Rectal smooth muscle tissue (tissue), 1 donor: ENCODE results near the gene TSHZ3.

Experiments used
- H3K27ac ChIP-seq: one replicate; pipeline ENCODE4 v1.7.0; 2013; ENCODE audit warnings: low read depth, low read length, inconsistent platforms
- H3K27me3 ChIP-seq: one replicate; pipeline ENCODE4 v1.7.0; 2013; ENCODE audit warnings: low read length; ENCODE audit not compliant: control insufficient read depth, insufficient read depth
- H3K36me3 ChIP-seq: one replicate; pipeline ENCODE4 v1.7.0; 2013; ENCODE audit warnings: low read length; ENCODE audit not compliant: control insufficient read depth, insufficient read depth
- H3K4me1 ChIP-seq: one replicate; pipeline ENCODE4 v1.7.0; 2013; ENCODE audit warnings: low read length; ENCODE audit not compliant: control insufficient read depth, insufficient read depth
- H3K4me3 ChIP-seq: one replicate; pipeline ENCODE4 v1.7.0; 2013; ENCODE audit warnings: low read length
- H3K9ac ChIP-seq: one replicate; pipeline ENCODE4 v1.7.0; 2013; ENCODE audit warnings: low read length

The TSHZ3 gene

DNA sequence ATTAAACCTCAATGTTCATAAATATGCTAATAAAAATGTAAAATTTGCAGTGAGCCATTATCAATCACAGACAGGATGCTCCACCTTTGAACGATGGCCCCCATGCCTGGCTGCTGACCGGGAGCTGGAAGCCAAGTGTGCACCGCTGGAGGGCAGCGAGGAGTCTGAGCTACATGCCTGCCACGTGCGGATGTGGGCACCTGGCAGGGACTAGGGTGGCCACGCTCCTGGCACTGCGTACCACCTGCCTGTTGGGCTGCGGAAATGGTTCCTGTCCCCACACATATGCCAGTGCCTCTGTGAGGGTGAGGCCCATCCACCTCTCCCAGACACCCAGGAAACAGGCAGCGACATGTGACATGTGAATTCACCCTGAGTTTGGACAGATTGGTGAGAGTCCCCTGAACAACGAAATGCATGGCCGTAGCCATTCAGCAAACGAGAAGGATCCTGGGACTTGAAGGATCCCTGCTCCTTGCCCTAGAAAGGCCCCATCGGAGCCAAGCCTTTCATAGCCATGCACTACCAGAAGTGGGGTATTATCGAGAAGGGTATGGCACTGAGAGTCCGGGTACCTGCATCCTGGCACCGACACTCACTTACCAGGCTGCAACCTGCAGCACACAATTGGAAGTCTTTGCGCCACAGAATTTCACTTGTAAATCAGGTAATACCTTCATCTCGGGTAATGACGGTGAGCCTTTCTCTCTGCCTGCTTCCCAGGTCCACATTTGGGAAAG, 35.8 kb downstream of the TSHZ3 start:
- Histone ChIP-seq H3K4me1 (peaks cover 23% of the 10 kb centered on the region), H3K9ac (no peak overlapping the region), H3K4me3 (no peak overlapping the region), H3K27ac (no peak overlapping the region), H3K27me3 (no peaks in the 10 kb centered on the region), H3K36me3 (no peaks in the 10 kb centered on the region)

GRCh38 chr19:31312677-31313244, 36.5 kb downstream of the TSHZ3 start:
- Histone ChIP-seq H3K27me3 (no peaks in the 10 kb centered on the region), H3K27ac (no peak overlapping the region), H3K4me1 (peaks cover 20% of the 10 kb centered on the region), H3K9ac (no peak overlapping the region), H3K4me3 (no peak overlapping the region), H3K36me3 (no peaks in the 10 kb centered on the region)

DNA sequence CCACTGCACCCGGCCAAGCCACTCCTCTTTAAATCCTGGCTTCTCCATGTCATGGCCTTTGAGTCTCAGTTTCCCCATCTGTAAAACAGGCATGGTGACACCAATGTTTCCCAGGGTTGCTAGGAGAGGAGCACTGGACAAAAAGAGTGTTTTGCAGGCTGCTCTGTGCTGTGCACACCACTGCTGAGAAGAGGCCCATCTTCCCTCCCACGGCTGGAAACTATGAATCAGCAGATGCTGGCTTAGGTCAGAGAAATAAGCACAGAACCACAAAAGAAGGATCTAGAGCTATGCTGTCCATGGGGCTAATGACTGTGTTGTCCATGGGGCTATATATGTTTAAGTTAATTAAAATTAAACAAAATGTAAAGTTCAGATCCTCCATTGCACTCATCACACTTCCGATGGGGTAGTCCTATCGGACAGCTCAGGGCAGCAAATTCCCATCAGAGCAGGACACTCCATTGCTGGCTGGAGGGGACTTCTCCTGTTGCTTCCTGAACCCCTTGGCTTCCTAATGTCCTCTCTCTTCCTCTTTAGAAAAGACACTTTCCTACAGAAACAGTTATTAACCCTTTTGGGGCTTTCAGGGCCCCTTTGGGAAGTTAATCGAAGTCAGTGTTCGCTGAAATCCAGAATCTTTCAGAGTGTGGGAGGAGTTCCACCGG, 37.1 kb downstream of the TSHZ3 start:
- Histone ChIP-seq H3K36me3 (no peaks in the 10 kb centered on the region), H3K27me3 (no peaks in the 10 kb centered on the region), H3K4me3 (no peak overlapping the region), H3K9ac (no peak overlapping the region), H3K27ac (no peak overlapping the region), H3K4me1 (peaks cover 15% of the 10 kb centered on the region)

DNA sequence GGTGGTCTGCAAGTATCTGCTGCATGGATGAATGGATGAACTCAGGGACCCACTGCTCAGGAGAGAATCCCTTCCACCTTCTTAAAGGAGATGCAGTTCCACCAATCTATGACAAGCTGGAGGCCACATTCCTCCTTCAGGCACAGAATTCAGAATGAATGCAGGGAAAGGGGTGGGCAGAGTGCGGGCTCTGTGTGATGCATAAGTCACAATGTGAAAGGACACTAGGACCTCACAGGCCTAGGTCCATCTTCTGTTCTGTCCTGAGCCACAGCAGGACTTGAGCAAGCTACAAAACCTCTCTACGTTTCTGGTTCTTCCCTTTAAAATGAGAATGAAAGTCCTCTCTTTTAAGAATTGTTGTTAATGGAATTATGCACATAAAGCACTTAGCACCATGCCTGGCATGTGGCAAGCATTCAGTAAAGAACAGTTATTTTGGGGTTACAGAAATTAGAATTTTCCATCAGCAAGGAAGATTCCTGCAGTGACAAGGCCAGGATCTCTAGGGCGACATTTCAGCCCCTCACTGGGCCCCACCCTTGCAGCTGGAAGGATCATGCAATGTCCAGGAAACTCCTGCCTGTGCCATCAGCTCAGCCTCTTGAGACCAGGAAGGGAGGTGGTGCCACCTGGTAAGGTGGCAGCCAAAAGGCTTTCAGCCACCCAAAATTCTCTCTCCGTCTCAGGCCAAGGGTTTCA, 38.7 kb downstream of the TSHZ3 start:
- H3K27ac ChIP-seq: no peak overlapping the region
- H3K9ac ChIP-seq: no peak overlapping the region
- no peaks in the 10 kb centered on the region for H3K27me3 ChIP-seq
- H3K4me3 ChIP-seq: no peak overlapping the region
- H3K36me3 ChIP-seq: no peaks in the 10 kb centered on the region
- peaks cover 10% of the 10 kb centered on the region for H3K4me1 ChIP-seq

DNA sequence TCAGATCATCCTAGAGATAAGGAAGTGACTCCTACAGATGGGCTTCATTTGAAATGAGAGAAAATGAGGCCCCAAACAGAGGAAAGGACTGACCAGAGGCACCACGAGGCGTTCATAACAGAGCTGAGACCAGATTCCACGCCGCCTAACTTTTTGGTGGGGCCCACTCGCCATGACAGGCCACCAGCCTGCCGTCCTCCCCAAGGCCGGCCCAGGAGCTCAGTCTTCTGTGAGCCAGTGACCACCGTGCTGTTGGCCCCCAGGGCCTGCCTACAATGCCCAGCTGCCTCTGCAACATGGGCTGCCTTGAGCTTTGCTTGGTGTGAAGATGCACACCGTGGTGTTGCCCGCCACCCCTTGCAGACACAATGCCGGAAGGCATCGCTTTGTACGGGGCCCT, 40.5 kb downstream of the TSHZ3 start:
- H3K9ac ChIP-seq: no peak overlapping the region
- no peaks in the 10 kb centered on the region for H3K27me3 ChIP-seq
- no peaks in the 10 kb centered on the region for H3K36me3 ChIP-seq
- H3K4me3 ChIP-seq: no peak overlapping the region
- peaks cover 10% of the 10 kb centered on the region for H3K4me1 ChIP-seq
- H3K27ac ChIP-seq: no peak overlapping the region

DNA sequence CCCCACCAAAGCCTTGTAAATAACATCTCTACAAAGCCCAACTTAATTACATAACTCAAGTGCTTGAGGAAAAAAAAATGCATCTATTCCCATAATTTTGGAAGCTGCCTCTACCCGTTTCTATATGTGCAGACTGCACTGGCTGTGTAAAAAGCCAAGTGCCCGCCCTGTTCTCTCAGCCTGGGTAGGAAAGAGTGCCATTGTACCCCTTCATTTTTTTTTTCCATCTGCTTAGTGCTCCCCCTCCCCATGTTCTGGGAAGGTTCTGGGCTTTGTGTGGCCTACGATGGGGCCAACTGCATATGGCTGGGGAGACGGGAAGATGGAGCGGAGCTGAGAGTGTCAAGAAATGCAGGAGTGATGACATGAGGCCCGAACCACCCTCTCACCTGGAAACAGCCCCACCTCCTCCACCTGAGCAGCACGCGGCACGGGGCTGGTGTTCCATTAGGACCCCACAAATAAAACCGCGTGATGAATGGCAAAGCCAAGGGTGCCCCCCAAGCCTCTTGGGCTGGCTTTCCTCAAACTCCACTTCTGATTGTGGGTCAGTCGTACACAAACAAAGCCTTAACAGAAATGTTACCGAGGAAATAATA, 42.1 kb downstream of the TSHZ3 start:
- no peak overlapping the region for H3K4me3 ChIP-seq
- peaks cover 4% of the 10 kb centered on the region for H3K4me1 ChIP-seq
- no peaks in the 10 kb centered on the region for H3K27me3 ChIP-seq
- no peaks in the 10 kb centered on the region for H3K36me3 ChIP-seq
- no peak overlapping the region for H3K27ac ChIP-seq
- no peak overlapping the region for H3K9ac ChIP-seq

- Histone ChIP-seq H3K9ac (no peak overlapping the region), H3K27me3 (no peaks in the 10 kb centered on the region), H3K4me1 (peaks cover 4% of the 10 kb centered on the region)
These were observed 43.1 kb downstream of the TSHZ3 start for GRCh38 chr19:31306006-31306753.

DNA sequence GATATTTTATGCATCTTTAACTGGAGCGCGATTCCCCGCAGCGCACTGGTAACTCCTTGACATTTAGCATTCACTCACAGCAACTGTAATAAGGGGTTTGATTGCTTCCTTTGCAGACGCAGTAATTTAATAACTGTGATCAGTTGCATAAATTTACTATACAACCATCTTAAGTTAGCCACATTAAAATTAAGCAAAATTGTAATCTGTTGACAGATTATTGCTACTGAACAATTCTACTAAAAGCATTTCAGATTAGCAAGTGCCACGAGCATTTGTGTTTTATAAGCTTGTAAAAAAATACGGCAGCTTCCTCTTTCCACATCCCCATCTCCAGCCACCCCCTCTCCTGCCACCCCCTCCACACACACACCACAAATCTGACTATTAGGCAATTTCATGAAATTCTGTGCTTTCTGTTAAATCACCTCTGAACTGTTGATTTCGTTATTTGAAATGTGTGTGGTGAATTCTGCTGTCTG, 44.4 kb downstream of the TSHZ3 start:
- Histone ChIP-seq H3K27me3 (no peaks in the 10 kb centered on the region), H3K27ac (no peak overlapping the region), H3K36me3 (no peaks in the 10 kb centered on the region), H3K4me3 (no peak overlapping the region), H3K9ac (no peak overlapping the region), H3K4me1 (peaks cover 5% of the 10 kb centered on the region)

More at GRCh38 chr19:31306006-31306753, 43.1 kb downstream of the TSHZ3 start:
- H3K36me3 ChIP-seq: no peaks in the 10 kb centered on the region
- H3K4me3 ChIP-seq: no peak overlapping the region
- no peak overlapping the region for H3K27ac ChIP-seq

DNA sequence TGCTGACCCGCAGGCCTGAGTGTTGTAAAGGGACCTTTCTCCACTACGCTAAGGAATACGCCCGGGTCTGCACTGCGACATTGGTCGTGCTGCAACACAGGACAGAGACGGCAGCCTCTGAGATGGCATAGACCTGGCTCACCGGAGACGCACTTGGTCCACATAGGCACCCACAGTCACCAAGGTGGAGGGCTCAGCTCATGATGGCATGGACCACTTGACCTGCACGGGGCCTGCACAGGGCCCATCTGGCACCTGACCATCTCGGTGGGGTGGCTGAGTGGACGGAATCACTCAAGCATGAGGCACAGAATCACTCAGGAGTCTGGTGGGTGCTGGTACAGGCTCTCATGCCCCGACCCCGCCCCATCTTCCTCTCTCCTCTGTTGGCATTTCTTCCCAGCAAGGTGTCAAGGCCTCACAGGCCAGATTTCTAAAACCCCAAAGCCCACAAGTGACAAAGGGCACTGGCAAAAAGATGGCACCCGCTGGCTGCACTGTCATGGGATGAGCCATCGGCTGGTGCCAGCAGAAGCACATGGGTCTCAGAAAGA, 45.9 kb downstream of the TSHZ3 start:
- Histone ChIP-seq H3K27me3 (no peaks in the 10 kb centered on the region), H3K9ac (no peak overlapping the region), H3K36me3 (no peaks in the 10 kb centered on the region), H3K4me1 (peaks cover 5% of the 10 kb centered on the region), H3K27ac (no peak overlapping the region), H3K4me3 (no peak overlapping the region)

DNA sequence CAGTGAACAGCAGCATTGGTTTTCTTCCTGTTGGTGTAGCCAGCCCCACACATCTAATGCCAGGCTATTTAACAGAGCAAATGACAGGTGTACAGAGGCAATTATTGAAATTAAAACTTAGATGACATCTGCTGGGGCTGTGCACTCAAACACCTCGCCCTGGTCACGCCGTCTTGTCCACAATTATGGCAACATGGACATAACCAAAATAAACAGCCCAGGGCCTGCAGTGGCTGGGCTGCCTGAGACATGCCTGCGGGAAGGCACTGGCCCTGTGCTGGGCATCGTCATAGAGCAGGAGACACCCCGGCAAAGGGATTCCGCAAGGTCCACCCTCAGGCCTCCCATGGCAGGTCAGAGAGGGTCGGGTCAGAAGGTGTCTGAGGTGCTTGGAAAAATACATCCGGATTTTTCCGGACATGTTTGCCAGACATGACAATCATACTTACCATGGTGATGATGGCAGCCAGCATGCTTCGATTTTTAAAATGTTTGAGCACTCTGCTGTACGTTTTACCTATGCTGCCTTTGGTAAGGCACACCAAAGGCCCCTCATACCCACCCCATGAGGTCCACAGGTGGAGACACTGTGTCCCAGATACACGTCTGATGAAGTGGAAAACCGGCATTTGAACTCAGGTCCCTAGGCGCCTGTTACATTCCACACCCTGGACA, 47.8 kb downstream of the TSHZ3 start:
- H3K9ac ChIP-seq: no peak overlapping the region
- no peak overlapping the region for H3K4me3 ChIP-seq
- no peaks in the 10 kb centered on the region for H3K36me3 ChIP-seq
- no peaks in the 10 kb centered on the region for H3K27me3 ChIP-seq
- H3K4me1 ChIP-seq: peaks cover 5% of the 10 kb centered on the region
- no peak overlapping the region for H3K27ac ChIP-seq

DNA sequence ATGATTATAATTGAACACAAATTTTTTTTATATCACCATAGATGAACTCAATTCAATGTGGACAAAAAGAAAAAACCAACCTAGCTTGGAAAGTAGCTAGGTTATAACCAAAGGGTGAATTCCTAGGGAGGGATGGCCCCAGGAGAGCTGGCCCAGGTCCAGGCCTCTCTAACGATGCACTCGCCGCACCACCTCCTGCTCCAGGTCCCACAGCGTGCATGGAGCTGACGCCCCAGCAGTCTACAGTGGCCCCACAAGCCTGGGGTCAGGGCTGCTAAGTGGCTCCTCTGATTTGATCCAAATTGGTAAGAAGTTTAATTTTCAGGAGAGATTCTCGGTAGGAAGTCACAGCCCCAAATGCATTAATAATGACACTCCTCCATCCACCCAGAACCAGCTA, 48.8 kb downstream of the TSHZ3 start:
- Histone ChIP-seq H3K4me3 (no peak overlapping the region), H3K27ac (no peak overlapping the region), H3K9ac (no peak overlapping the region), H3K27me3 (no peaks in the 10 kb centered on the region), H3K4me1 (peaks cover 5% of the 10 kb centered on the region), H3K36me3 (no peaks in the 10 kb centered on the region)
